Neural cell (in vitro differentiated cells): ENCODE data around the gene GRIN2C. TPM values are rescaled to one million over a fixed set of nuclear protein-coding genes. Genes with fewer than 3 reads are reported as not detected.

Experiments used
- H2AFZ ChIP-seq: fragments of 200-600, 300-800 bp; sonication (generic), shearing (Covaris generic); 2 replicates; pipeline ENCODE4 v1.6.0; 2014; ENCODE audit warnings: low read depth, mild to moderate bottlenecking, antibody characterized with exemption, low read length, moderate library complexity
- H3F3A ChIP-seq: fragments of 200-600 bp; shearing (Covaris generic); 2 replicates; pipeline ENCODE4 v1.6.1; 2016; ENCODE audit warnings: mild to moderate bottlenecking, moderate library complexity, mixed read lengths, antibody characterized with exemption, low read length; ENCODE audit not compliant: insufficient read depth, poor library complexity, severe bottlenecking
- H3K27ac ChIP-seq: fragments of 200-600, 300-800 bp; sonication (generic), shearing (Covaris generic); 2 replicates; pipeline ENCODE4 v1.5.1; 2014; ENCODE audit warnings: mild to moderate bottlenecking, low read length, moderate library complexity
- H3K27me3 ChIP-seq: fragments of 300-800, 200-600 bp; sonication (generic), shearing (Covaris generic); 2 replicates; pipeline ENCODE4 v1.6.0; 2014; ENCODE audit warnings: mild to moderate bottlenecking, low read depth, low read length, moderate library complexity; ENCODE audit not compliant: insufficient read depth
- H3K36me3 ChIP-seq: fragments of 300-800, 200-600 bp; sonication (generic), shearing (Covaris generic); 2 replicates; pipeline ENCODE4 v1.5.1; 2014; ENCODE audit warnings: mild to moderate bottlenecking, antibody characterized with exemption, low read length, moderate library complexity; ENCODE audit not compliant: insufficient read depth
- H3K4me2 ChIP-seq: fragments of 300-800, 200-600 bp; sonication (generic), shearing (Covaris generic); 2 replicates; pipeline ENCODE4 v1.6.0; 2014; ENCODE audit warnings: mild to moderate bottlenecking, low read length
- H3K4me3 ChIP-seq: fragments of 300-800, 200-600 bp; sonication (generic), shearing (Covaris generic); 2 replicates; pipeline ENCODE4 v1.5.1; 2014; ENCODE audit warnings: mild to moderate bottlenecking, low read length, moderate library complexity
- H3K79me2 ChIP-seq: fragments of 200-600 bp; shearing (Covaris generic); replicated peaks from 2 replicates; pipeline ENCODE4 v1.6.0; 2014; ENCODE audit warnings: mild to moderate bottlenecking, low read length, moderate library complexity; ENCODE audit not compliant: insufficient read depth
- H3K9ac ChIP-seq: fragments of 300-800, 200-600 bp; sonication (generic), shearing (Covaris generic); 2 replicates; pipeline ENCODE4 v1.6.1; 2016; ENCODE audit warnings: mild to moderate bottlenecking, low read length, mixed read lengths
- H3K9me2 ChIP-seq: fragments of 200-600 bp; shearing (Covaris generic); 2 replicates; pipeline ENCODE4 v1.6.1; 2016; ENCODE audit warnings: mild to moderate bottlenecking, low read length, mixed read lengths; ENCODE audit not compliant: insufficient read depth
- H3K9me3 ChIP-seq: fragments of 200-600, 300-800 bp; sonication (generic), shearing (Covaris generic); 2 replicates; pipeline ENCODE4 v1.6.1; 2016; ENCODE audit warnings: mild to moderate bottlenecking, mixed run types, low read length, moderate library complexity, mixed read lengths
- H4K20me1 ChIP-seq: fragments of 200-600 bp; shearing (Covaris generic); 2 replicates; pipeline ENCODE4 v1.6.1; 2016; ENCODE audit warnings: mild to moderate bottlenecking, mixed run types; ENCODE audit not compliant: insufficient read depth
- CTCF ChIP-seq: fragments of 450-650 bp; IDR thresholded peaks from 2 replicates; pipeline ENCODE4 v1.5.1; 2014; ENCODE audit warnings: antibody characterized with exemption, mild to moderate bottlenecking, moderate library complexity; ENCODE audit not compliant: poor library complexity, severe bottlenecking
- EP300 ChIP-seq: fragments of 450-650 bp; conservative IDR thresholded peaks from 2 replicates; pipeline ENCODE4 v1.6.1; 2014; ENCODE audit warnings: antibody characterized with exemption, mild to moderate bottlenecking, moderate library complexity; ENCODE audit not compliant: poor library complexity, severe bottlenecking
- EZH2 ChIP-seq: fragments of 200-600, 300-800 bp; shearing (Covaris generic), sonication (generic); IDR thresholded peaks from 2 replicates; pipeline ENCODE4 v1.6.1; 2014; ENCODE audit warnings: antibody characterized with exemption, low read length, borderline replicate concordance, mild to moderate bottlenecking; ENCODE audit not compliant: insufficient read depth, poor library complexity, severe bottlenecking
- MXI1 ChIP-seq: fragments of 450-650 bp; conservative IDR thresholded peaks from 2 replicates; pipeline ENCODE4 v1.6.1; 2014; ENCODE audit warnings: antibody characterized with exemption, mild to moderate bottlenecking; ENCODE audit not compliant: poor library complexity, severe bottlenecking
- POLR2AphosphoS5 ChIP-seq: IDR thresholded peaks from 2 replicates; pipeline ENCODE4 v1.6.1; 2012
- RAD21 ChIP-seq: fragments of 450-650 bp; conservative IDR thresholded peaks from 2 replicates; pipeline ENCODE4 v1.6.1; 2014; ENCODE audit warnings: antibody characterized with exemption, mild to moderate bottlenecking, moderate library complexity
- REST ChIP-seq: IDR thresholded peaks from 2 replicates; pipeline ENCODE4 v1.6.1; 2012; ENCODE audit warnings: borderline replicate concordance
- SMC3 ChIP-seq: fragments of 450-650 bp; conservative IDR thresholded peaks from 2 replicates; pipeline ENCODE4 v1.6.1; 2014; ENCODE audit warnings: antibody characterized with exemption, mild to moderate bottlenecking, moderate library complexity; ENCODE audit not compliant: poor library complexity
- TAF1 ChIP-seq: IDR thresholded peaks from 2 replicates; pipeline ENCODE4 v1.6.1; 2012; ENCODE audit warnings: low read depth
- polyA plus RNA-seq: library from polyadenylated mRNA; depleted of rRNA; stranded (reverse); fragments of >200 nt; gene quantifications from 2 replicates; pipeline ENCODE4 v1.2.3, GENCODE V29; 2014

Gene GRIN2C
- polyA plus RNA-seq, 1 donor from 2014 or later = 0.04 TPM

DNA sequence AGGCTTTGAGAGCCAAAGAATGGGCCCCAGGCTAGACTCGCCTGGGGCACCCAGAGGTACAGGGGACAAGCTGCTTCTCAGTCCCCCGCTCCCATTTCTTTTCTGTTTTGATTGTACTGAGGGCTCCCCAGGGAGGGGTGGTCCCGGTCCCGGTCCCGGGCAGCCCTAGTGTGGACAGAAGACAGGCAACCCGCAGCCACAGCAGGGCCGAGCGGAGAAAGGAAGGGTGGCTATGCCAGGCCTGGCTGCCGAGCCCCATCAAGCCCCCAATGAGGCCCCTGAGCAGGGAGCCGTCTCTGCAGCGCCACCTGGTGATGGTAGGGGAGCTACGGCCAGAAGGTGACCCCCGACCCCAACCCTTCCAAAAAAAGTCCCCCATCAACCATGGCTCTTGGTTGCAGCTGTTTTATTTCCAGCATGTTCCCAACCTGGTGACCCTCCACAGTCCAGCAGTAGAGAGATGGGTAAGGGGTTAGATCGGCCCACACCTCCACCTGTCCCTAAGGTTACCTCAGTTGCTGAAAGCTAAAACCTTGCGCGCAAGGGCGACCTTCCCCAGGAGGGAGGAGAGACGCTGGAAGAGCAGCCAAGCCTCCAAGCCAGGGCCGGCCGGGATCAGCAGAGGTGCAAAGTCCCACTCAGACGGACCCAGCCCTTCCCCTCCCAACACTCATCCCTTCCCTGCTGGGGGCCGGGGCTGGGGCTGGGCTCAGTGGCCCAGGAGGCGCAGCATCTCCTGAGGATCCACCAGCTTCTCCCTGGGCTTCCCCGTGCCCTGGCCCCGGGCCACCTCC, 2.6 kb upstream of the GRIN2C start:
- no peak overlapping the region for H3K4me2 ChIP-seq
- no peak overlapping the region for H3K27ac ChIP-seq
- TF ChIP-seq SMC3 = peak; percentile 66
- no peak for TF ChIP-seq EZH2
- TF ChIP-seq RAD21 = peak; percentile 38
- no peak for TF ChIP-seq TAF1
- TF ChIP-seq CTCF = peak; percentile 67
- no peak for TF ChIP-seq REST
- TF ChIP-seq EP300 = no peak
- TF ChIP-seq MXI1 = no peak
- no peak for TF ChIP-seq POLR2AphosphoS5
- no peaks in the 10 kb centered on the region for H3K36me3 ChIP-seq
- no peaks in the 10 kb centered on the region for H3K79me2 ChIP-seq
- no peaks in the 10 kb centered on the region for H3K9me3 ChIP-seq
- H3K9me2 ChIP-seq = no peaks in the 10 kb centered on the region
- no peak overlapping the region for H2AFZ ChIP-seq
- H3K27me3 ChIP-seq = peaks cover 50% of the 10 kb centered on the region
- H3K9ac ChIP-seq = no peak overlapping the region
- H4K20me1 ChIP-seq = no peaks in the 10 kb centered on the region
- no peaks in the 10 kb centered on the region for H3F3A ChIP-seq
- no peak overlapping the region for H3K4me3 ChIP-seq

DNA sequence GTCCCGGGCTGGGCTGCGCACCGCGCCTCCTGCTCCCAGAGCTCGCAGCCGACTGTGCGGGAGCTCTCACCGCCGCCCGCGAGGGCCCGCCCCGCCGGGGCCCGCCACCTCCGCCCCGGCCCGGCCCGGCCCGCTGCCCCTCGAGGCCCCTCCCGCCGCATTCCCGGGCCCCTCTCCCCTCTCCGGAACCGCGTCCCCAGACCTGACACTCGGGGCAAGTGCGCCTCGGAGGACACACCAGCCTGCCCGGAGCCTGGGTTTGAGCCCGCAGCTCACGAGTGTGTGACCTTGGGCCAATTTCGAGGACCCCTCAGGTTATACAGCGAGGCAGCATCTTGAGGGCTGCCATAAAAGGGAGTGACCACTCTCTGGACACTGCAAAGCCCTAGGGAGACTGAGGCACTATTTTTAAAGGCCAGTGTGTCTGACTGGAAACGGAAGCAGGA, 2.0 kb upstream of the GRIN2C start:
- Histone ChIP-seq H3K27ac (no peak overlapping the region), H3K9me2 (no peaks in the 10 kb centered on the region), H3K36me3 (no peaks in the 10 kb centered on the region), H2AFZ (no peak overlapping the region), H3K9ac (no peak overlapping the region), H3K4me3 (no peak overlapping the region), H3K27me3 (peaks cover 56% of the 10 kb centered on the region), H3K79me2 (no peaks in the 10 kb centered on the region), H3K9me3 (no peaks in the 10 kb centered on the region), H3F3A (no peaks in the 10 kb centered on the region), H3K4me2 (no peak overlapping the region), H4K20me1 (no peaks in the 10 kb centered on the region)
- TF ChIP-seq CTCF = no peak
- no peak for TF ChIP-seq SMC3
- TF ChIP-seq REST = no peak
- no peak for TF ChIP-seq TAF1
- TF ChIP-seq EZH2 = no peak
- no peak for TF ChIP-seq MXI1
- no peak for TF ChIP-seq POLR2AphosphoS5
- TF ChIP-seq RAD21 = no peak
- no peak for TF ChIP-seq EP300
